Mesendoderm (in vitro differentiated cells): ENCODE data around the gene ERC2.

Source experiments
- DNase-seq: peaks from one replicate; pipeline ENCODE4 v3.0.0; 2013
- H2AK5ac ChIP-seq: 2 replicates; pipeline ENCODE4 v1.6.1; 2013; ENCODE audit warnings: low read length, inconsistent platforms
- H2BK120ac ChIP-seq: 2 replicates; pipeline ENCODE4 v1.6.1; 2013; ENCODE audit warnings: low read depth, mild to moderate bottlenecking, low read length, moderate library complexity, mixed read lengths
- H2BK15ac ChIP-seq: replicated peaks from 2 replicates; pipeline ENCODE4 v1.6.1; 2013; ENCODE audit warnings: low read depth, mild to moderate bottlenecking, moderate library complexity
- H2BK5ac ChIP-seq: 2 replicates; pipeline ENCODE4 v1.6.1; 2013; ENCODE audit warnings: low read length, inconsistent platforms
- H3K18ac ChIP-seq: 2 replicates; pipeline ENCODE4 v1.6.1; 2013; ENCODE audit warnings: mild to moderate bottlenecking, low read length, mixed read lengths
- H3K23ac ChIP-seq: one replicate; pipeline ENCODE4 v1.6.1; 2013; ENCODE audit warnings: low read length
- H3K27ac ChIP-seq: 2 replicates; pipeline ENCODE4 v1.5.1; 2013; ENCODE audit warnings: low read depth, mild to moderate bottlenecking, inconsistent platforms, low read length, moderate library complexity
- H3K27me3 ChIP-seq: 2 replicates; pipeline ENCODE4 v1.6.1; 2013; ENCODE audit warnings: low read length, control low read depth, mild to moderate bottlenecking, inconsistent platforms; ENCODE audit not compliant: insufficient read depth, poor library complexity
- H3K36me3 ChIP-seq: 2 replicates; pipeline ENCODE4 v1.6.1; 2013; ENCODE audit warnings: low read length, inconsistent platforms; ENCODE audit not compliant: control insufficient read depth, insufficient read depth
- H3K4ac ChIP-seq: one replicate; pipeline ENCODE4 v1.6.1; 2013; ENCODE audit warnings: low read depth, mild to moderate bottlenecking, low read length, moderate library complexity
- H3K4me1 ChIP-seq: 2 replicates; pipeline ENCODE4 v1.6.1; 2013; ENCODE audit warnings: low read depth, low read length, inconsistent platforms; ENCODE audit not compliant: control insufficient read depth
- H3K4me2 ChIP-seq: 2 replicates; pipeline ENCODE4 v1.6.1; 2013; ENCODE audit warnings: low read length
- H3K4me3 ChIP-seq: 2 replicates; pipeline ENCODE4 v1.5.1; 2013; ENCODE audit warnings: mild to moderate bottlenecking, low read length
- H3K56ac ChIP-seq: one replicate; pipeline ENCODE4 v1.6.1; 2013; ENCODE audit warnings: low read length
- H3K79me1 ChIP-seq: 2 replicates; pipeline ENCODE4 v1.6.1; 2013; ENCODE audit warnings: low read length, inconsistent platforms
- H3K79me2 ChIP-seq: 2 replicates; pipeline ENCODE4 v1.6.1; 2013; ENCODE audit warnings: mild to moderate bottlenecking, low read length; ENCODE audit not compliant: control insufficient read depth, insufficient read depth
- H3K9ac ChIP-seq: 2 replicates; pipeline ENCODE4 v1.6.1; 2013; ENCODE audit warnings: low read length, inconsistent platforms
- H4K5ac ChIP-seq: one replicate; pipeline ENCODE4 v1.6.1; 2013; ENCODE audit warnings: low read length
- H4K8ac ChIP-seq: one replicate; pipeline ENCODE4 v1.6.1; 2013; ENCODE audit warnings: low read depth, mild to moderate bottlenecking, control low read depth, low read length, moderate library complexity
- WGBS: extraction: QIAGEN DNeasy Blood & Tissue Kit; methylation state at CpG from one replicate; pipeline ENCODE4 v1.1.7; 2013; ENCODE audit warnings: low lambda C conversion rate, missing lambda C conversion rate; ENCODE audit not compliant: insufficient coverage; ENCODE audit errors: extremely low coverage; 5-methylcytosine and 5-hydroxymethylcytosine counted together

The ERC2 gene

DNA sequence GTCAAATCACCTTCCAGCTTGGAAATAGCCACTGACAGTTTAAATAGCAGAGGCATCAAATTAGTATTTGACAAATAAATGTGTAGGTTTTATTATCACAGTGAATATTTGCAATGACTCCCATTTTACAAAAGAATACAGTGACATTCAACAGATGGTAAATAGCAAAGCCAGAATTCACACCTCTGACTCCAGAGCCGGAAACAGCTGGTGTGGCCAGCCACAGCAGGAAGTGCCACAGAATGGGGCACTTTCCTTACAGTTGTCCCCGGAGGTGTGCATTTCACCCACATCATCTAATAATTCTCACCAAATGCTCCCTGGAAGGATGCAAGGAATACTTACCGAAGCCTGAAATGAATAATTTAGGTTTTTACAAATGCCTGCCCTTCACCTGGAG is 685.5 kb downstream of the ERC2 start:
- Histone ChIP-seq H2BK120ac (no peak overlapping the region), H3K27ac (no peak overlapping the region), H3K27me3 (no peaks in the 10 kb centered on the region), H4K5ac (no peak overlapping the region), H2BK5ac (no peak overlapping the region), H3K36me3 (no peaks in the 10 kb centered on the region), H2BK15ac (no peak overlapping the region), H2AK5ac (no peak overlapping the region), H3K79me1 (no peaks in the 10 kb centered on the region), H3K79me2 (no peaks in the 10 kb centered on the region), H4K8ac (no peak overlapping the region), H3K4me1 (peaks cover 5% of the 10 kb centered on the region), H3K23ac (no peak overlapping the region), H3K56ac (no peak overlapping the region), H3K9ac (no peak overlapping the region), H3K4me2 (no peak overlapping the region), H3K18ac (no peak overlapping the region), H3K4ac (no peak overlapping the region), H3K4me3 (no peak overlapping the region)
- no CpG with 5 or more reads among the region's 3 CpGs for WGBS
- no peak for DNase-seq

DNA sequence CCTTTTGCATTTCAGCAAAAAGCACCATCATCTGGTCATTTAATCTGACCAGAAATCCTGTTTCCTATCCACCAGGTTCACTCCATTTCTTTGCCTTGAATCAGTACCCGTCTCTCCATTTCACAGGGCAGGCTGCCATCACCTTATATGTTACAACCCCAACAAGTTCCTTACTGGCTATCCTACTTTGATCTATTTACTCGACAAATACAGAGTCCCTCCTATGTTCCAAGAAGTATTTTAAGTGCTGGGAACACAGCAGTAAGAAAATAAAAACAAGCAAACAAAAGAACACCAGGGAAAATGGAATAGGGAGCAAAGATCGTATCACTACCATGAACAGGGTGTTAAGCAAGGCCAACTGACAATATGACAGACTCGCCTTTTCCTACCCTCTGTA is 685.9 kb downstream of the ERC2 start:
- Histone ChIP-seq H4K5ac (no peak overlapping the region), H3K4me1 (peaks cover 5% of the 10 kb centered on the region), H3K27ac (no peak overlapping the region), H3K9ac (no peak overlapping the region), H3K4me3 (no peak overlapping the region), H3K23ac (no peak overlapping the region), H2BK15ac (no peak overlapping the region), H3K4me2 (no peak overlapping the region), H3K79me2 (no peaks in the 10 kb centered on the region), H3K56ac (no peak overlapping the region), H3K79me1 (no peaks in the 10 kb centered on the region), H3K18ac (no peak overlapping the region), H2BK5ac (no peak overlapping the region), H2AK5ac (no peak overlapping the region), H3K36me3 (no peaks in the 10 kb centered on the region), H3K4ac (no peak overlapping the region), H3K27me3 (no peaks in the 10 kb centered on the region), H2BK120ac (no peak overlapping the region), H4K8ac (no peak overlapping the region)
- WGBS: no CpG with 5 or more reads among the region's 4 CpGs
- DNase-seq: no peak

DNA sequence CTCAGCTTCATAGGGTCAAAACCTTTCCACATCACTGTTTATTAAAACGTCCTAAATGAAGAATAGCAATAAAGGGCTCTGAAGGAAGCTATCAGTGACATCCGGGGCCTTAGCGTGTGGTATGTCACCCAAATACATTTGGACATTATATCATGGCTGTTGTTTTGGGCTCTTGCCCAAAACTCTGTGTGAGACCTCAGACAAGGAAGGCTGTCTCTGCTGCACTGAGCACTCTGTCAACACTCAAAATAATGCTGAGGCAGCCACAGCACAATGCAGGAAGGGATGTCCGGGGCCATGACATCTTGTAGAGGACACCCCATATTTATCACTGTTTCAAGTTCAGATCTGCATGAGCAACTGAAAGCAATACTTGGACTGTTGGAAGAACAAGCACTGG is 687.4 kb downstream of the ERC2 start:
- WGBS: no CpG with 5 or more reads among the region's 4 CpGs
- no peak overlapping the region for H3K23ac ChIP-seq
- DNase-seq: no peak

DNA sequence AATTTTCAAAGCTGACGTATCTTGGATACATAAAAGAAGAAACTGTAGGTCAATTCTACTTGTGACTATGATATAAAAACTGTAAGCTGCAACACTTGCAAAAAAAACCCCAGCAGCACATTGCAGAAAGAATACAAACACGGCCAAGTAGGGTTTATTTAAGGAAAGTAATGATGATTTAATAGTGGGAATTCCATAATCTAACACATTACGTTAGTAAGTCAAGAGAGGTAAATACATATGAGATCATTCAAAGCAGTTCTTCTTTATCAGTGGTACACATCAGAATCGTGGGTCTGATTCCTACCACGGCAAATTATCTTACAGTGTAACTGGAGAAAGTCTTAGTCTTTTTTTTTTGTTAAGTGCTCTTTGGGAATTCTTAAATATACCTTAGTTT is 688.7 kb downstream of the ERC2 start:
- Histone ChIP-seq H3K27me3 (no peaks in the 10 kb centered on the region), H3K4me2 (no peak overlapping the region), H3K4me3 (no peak overlapping the region), H3K27ac (no peak overlapping the region), H3K79me2 (no peaks in the 10 kb centered on the region), H2BK15ac (no peak overlapping the region), H4K5ac (no peak overlapping the region), H4K8ac (no peak overlapping the region), H2AK5ac (no peak overlapping the region), H2BK5ac (no peak overlapping the region), H2BK120ac (no peak overlapping the region), H3K18ac (no peak overlapping the region), H3K23ac (no peak overlapping the region), H3K4ac (no peak overlapping the region), H3K9ac (no peak overlapping the region), H3K79me1 (no peaks in the 10 kb centered on the region), H3K4me1 (peaks cover 9% of the 10 kb centered on the region), H3K36me3 (no peaks in the 10 kb centered on the region), H3K56ac (no peak overlapping the region)
- no peak for DNase-seq
- no CpG with 5 or more reads among the region's 5 CpGs for WGBS

More for the DNA sequence above, 687.4 kb downstream of the ERC2 start:
- H3K79me1 ChIP-seq: no peaks in the 10 kb centered on the region
- H3K4me1 ChIP-seq: peaks cover 9% of the 10 kb centered on the region
- no peak overlapping the region for H4K8ac ChIP-seq
- no peak overlapping the region for H3K9ac ChIP-seq
- H4K5ac ChIP-seq: no peak overlapping the region
- no peak overlapping the region for H2BK5ac ChIP-seq
- H2BK120ac ChIP-seq: no peak overlapping the region
- no peak overlapping the region for H2AK5ac ChIP-seq
- H3K27ac ChIP-seq: no peak overlapping the region
- no peak overlapping the region for H2BK15ac ChIP-seq
- H3K18ac ChIP-seq: no peak overlapping the region
- H3K4me3 ChIP-seq: no peak overlapping the region
- no peaks in the 10 kb centered on the region for H3K27me3 ChIP-seq
- no peak overlapping the region for H3K4ac ChIP-seq
- no peak overlapping the region for H3K56ac ChIP-seq
- no peak overlapping the region for H3K4me2 ChIP-seq
- H3K36me3 ChIP-seq: no peaks in the 10 kb centered on the region
- H3K79me2 ChIP-seq: no peaks in the 10 kb centered on the region

DNA sequence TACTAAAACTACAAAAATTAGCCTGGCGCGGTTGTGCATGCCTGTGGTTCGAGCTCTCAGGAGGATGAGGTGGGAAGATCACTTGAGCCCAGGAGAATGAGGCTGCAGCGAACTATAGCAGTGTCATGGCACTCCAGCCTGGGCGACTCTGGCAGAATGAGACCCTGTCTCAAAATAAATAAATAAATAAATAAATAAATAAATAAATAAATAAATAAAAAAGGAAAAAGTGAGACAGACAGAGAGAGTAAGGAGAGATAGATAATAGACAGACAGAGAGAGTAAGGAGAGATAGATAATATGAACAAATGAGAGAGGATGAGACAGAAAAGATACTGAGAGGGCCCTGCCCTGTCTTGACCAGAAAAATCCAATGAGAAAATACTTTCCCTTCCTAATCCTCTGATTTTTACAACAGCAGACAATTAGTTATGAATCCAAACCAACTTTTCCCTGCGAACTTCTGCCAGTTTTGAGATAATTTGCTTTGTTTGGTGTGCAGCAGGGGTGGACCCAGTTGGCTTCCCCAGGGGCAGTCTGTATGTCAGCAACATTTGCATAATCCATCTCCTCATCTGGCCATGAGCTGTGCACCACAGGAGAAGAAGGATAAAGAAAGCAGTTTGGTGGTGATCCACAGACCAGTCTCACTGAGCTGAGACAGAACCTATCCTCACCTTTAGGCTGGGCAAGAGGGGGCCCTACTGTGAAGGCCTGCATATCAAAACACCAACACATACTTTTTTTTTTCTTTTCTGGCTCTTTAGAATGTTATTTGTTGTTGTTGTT is 692.7 kb downstream of the ERC2 start:
- Histone ChIP-seq H3K36me3 (no peaks in the 10 kb centered on the region), H3K23ac (no peak overlapping the region), H3K79me1 (no peaks in the 10 kb centered on the region), H3K4me3 (no peak overlapping the region), H2AK5ac (no peak overlapping the region), H3K4me2 (no peak overlapping the region), H2BK120ac (no peak overlapping the region), H2BK5ac (no peak overlapping the region), H3K79me2 (no peaks in the 10 kb centered on the region), H4K8ac (no peak overlapping the region), H4K5ac (no peak overlapping the region), H3K4ac (no peak overlapping the region), H3K27ac (no peak overlapping the region), H3K18ac (no peak overlapping the region), H3K4me1 (peaks cover 4% of the 10 kb centered on the region), H2BK15ac (no peak overlapping the region), H3K27me3 (no peaks in the 10 kb centered on the region), H3K9ac (no peak overlapping the region), H3K56ac (no peak overlapping the region)
- peak; percentile 52 for DNase-seq
- WGBS: no CpG with 5 or more reads among the region's 6 CpGs

DNA sequence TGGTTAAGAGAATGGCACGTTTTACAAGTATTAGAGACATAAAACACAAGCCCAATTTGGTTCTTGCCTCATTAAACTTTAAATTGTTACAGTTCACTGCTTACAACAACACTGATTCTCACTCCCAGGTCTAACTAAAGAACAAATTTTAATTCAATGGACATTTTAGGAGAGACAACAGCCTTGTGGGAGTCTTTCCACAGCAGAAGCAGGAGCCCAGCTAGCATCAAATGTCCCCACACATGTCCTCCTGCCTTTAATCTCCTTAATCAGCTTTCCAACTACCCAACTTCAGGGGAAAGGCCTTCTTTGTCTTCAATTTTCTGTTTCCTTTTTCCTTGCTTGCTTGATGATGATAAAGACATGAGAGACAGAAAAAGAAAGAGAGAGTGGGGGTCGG is 693.4 kb downstream of the ERC2 start:
- H2AK5ac ChIP-seq: no peak overlapping the region
- H2BK120ac ChIP-seq: no peak overlapping the region
- H3K4me1 ChIP-seq: peaks cover 4% of the 10 kb centered on the region
- no peak overlapping the region for H3K4ac ChIP-seq
- no peak overlapping the region for H2BK5ac ChIP-seq
- no peak for DNase-seq
- no peak overlapping the region for H3K4me3 ChIP-seq
- no peak overlapping the region for H3K9ac ChIP-seq
- H4K5ac ChIP-seq: no peak overlapping the region
- no peak overlapping the region for H3K27ac ChIP-seq
- H3K18ac ChIP-seq: no peak overlapping the region
- no peaks in the 10 kb centered on the region for H3K79me1 ChIP-seq
- H3K56ac ChIP-seq: no peak overlapping the region
- H2BK15ac ChIP-seq: no peak overlapping the region
- no peak overlapping the region for H3K4me2 ChIP-seq
- H3K36me3 ChIP-seq: no peaks in the 10 kb centered on the region
- no peak overlapping the region for H3K23ac ChIP-seq
- H3K27me3 ChIP-seq: no peaks in the 10 kb centered on the region
- no CpG with 5 or more reads among the region's 2 CpGs for WGBS
- no peak overlapping the region for H4K8ac ChIP-seq
- H3K79me2 ChIP-seq: no peaks in the 10 kb centered on the region
